ENCODE measurements around the gene ARHGAP44.

Gene ARHGAP44

GRCh38 chr17:12789481-12790248, at the start of gene ARHGAP44:
ARHGAP44 (plus strand) TSS chr17:12789498; CDS start chr17:12789839, 341 bp downstream.
- H3K4me1 ChIP-seq (ENCODE audit: control insufficient read depth in 2 of 2, insufficient read depth in 2 of 2, low read length in 2 of 2), result peaks cover 12 to 20% of the 10 kb centered on the region in 2 donors
- no peaks in the 10 kb centered on the region for H3K27me3 ChIP-seq (ENCODE audit: control insufficient read depth in 2 of 2, insufficient read depth in 2 of 2, low read length in 2 of 2)
- peak within 1 kb of the TSS; percentile 53 to 65 for H3K27ac ChIP-seq (ENCODE audit: low read depth in 2 of 2, low read length in 2 of 2)
- H3K9me3 ChIP-seq (ENCODE audit: control insufficient read depth in 2 of 2, low read length in 2 of 2), result no peaks in the 10 kb centered on the region
- no peaks in the 10 kb centered on the region for H3K36me3 ChIP-seq (ENCODE audit: control insufficient read depth in 2 of 2, insufficient read depth in 2 of 2, low read length in 2 of 2)
- peak within 1 kb of the TSS; percentile 58 to 77 for H3K9ac ChIP-seq (ENCODE audit: low read depth in 1 of 2, low read length in 2 of 2)
- peak within 1 kb of the TSS; percentile 82 to 84 for H3K4me3 ChIP-seq (ENCODE audit: low read length in 2 of 2)

GRCh38 chr17:12739500-12739899, 49.8 kb upstream of the ARHGAP44 start:
- Histone ChIP-seq H3K9me3 (ENCODE audit: control insufficient read depth in 2 of 2, low read length in 2 of 2) (no peaks in the 10 kb centered on the region), H3K4me1 (ENCODE audit: control insufficient read depth in 2 of 2, insufficient read depth in 2 of 2, low read length in 2 of 2) (peaks cover 7 to 8% of the 10 kb centered on the region in 2 donors), H3K27me3 (ENCODE audit: control insufficient read depth in 2 of 2, insufficient read depth in 2 of 2, low read length in 2 of 2) (no peaks in the 10 kb centered on the region), H3K9ac (ENCODE audit: low read depth in 1 of 2, low read length in 2 of 2) (no peak overlapping the region), H3K27ac (ENCODE audit: low read depth in 2 of 2, low read length in 2 of 2) (no peak overlapping the region), H3K4me3 (ENCODE audit: low read length in 2 of 2) (no peak overlapping the region), H3K36me3 (ENCODE audit: control insufficient read depth in 2 of 2, insufficient read depth in 2 of 2, low read length in 2 of 2) (no peaks in the 10 kb centered on the region)

- Histone ChIP-seq H3K36me3 (ENCODE audit: control insufficient read depth in 2 of 2, insufficient read depth in 2 of 2, low read length in 2 of 2) (no peaks in the 10 kb centered on the region), H3K27me3 (ENCODE audit: control insufficient read depth in 2 of 2, insufficient read depth in 2 of 2, low read length in 2 of 2) (no peaks in the 10 kb centered on the region), H3K9ac (ENCODE audit: low read depth in 1 of 2, low read length in 2 of 2) (no peak overlapping the region), H3K27ac (ENCODE audit: low read depth in 2 of 2, low read length in 2 of 2) (no peak overlapping the region), H3K4me1 (ENCODE audit: control insufficient read depth in 2 of 2, insufficient read depth in 2 of 2, low read length in 2 of 2) (peaks cover 7 to 8% of the 10 kb centered on the region in 2 donors), H3K9me3 (ENCODE audit: control insufficient read depth in 2 of 2, low read length in 2 of 2) (no peaks in the 10 kb centered on the region), H3K4me3 (ENCODE audit: low read length in 2 of 2) (no peak overlapping the region)
Observed at GRCh38 chr17:12743046-12743445, 46.3 kb upstream of the ARHGAP44 start.

GRCh38 chr17:12744298-12744697, 45.0 kb upstream of the ARHGAP44 start:
- Histone ChIP-seq H3K9me3 (ENCODE audit: control insufficient read depth in 2 of 2, low read length in 2 of 2) (no peaks in the 10 kb centered on the region), H3K36me3 (ENCODE audit: control insufficient read depth in 2 of 2, insufficient read depth in 2 of 2, low read length in 2 of 2) (no peaks in the 10 kb centered on the region), H3K4me1 (ENCODE audit: control insufficient read depth in 2 of 2, insufficient read depth in 2 of 2, low read length in 2 of 2) (peaks cover 7 to 8% of the 10 kb centered on the region in 2 donors), H3K9ac (ENCODE audit: low read depth in 1 of 2, low read length in 2 of 2) (no peak overlapping the region), H3K27me3 (ENCODE audit: control insufficient read depth in 2 of 2, insufficient read depth in 2 of 2, low read length in 2 of 2) (no peaks in the 10 kb centered on the region), H3K4me3 (ENCODE audit: low read length in 2 of 2) (no peak overlapping the region), H3K27ac (ENCODE audit: low read depth in 2 of 2, low read length in 2 of 2) (no peak overlapping the region)

- H3K36me3 ChIP-seq (ENCODE audit: control insufficient read depth in 2 of 2, insufficient read depth in 2 of 2, low read length in 2 of 2), result no peaks in the 10 kb centered on the region
- H3K27ac ChIP-seq (ENCODE audit: low read depth in 2 of 2, low read length in 2 of 2), result no peak overlapping the region
- no peak overlapping the region for H3K9ac ChIP-seq (ENCODE audit: low read depth in 1 of 2, low read length in 2 of 2)
- no peaks in the 10 kb centered on the region for H3K27me3 ChIP-seq (ENCODE audit: control insufficient read depth in 2 of 2, insufficient read depth in 2 of 2, low read length in 2 of 2)
- peaks cover 7 to 8% of the 10 kb centered on the region in 2 donors for H3K4me1 ChIP-seq (ENCODE audit: control insufficient read depth in 2 of 2, insufficient read depth in 2 of 2, low read length in 2 of 2)
- H3K4me3 ChIP-seq (ENCODE audit: low read length in 2 of 2), result no peak overlapping the region
- H3K9me3 ChIP-seq (ENCODE audit: control insufficient read depth in 2 of 2, low read length in 2 of 2), result no peaks in the 10 kb centered on the region
Observed at GRCh38 chr17:12744786-12745185, 44.5 kb upstream of the ARHGAP44 start.

GRCh38 chr17:12745486-12745885, 43.8 kb upstream of the ARHGAP44 start:
- Histone ChIP-seq H3K27ac (ENCODE audit: low read depth in 2 of 2, low read length in 2 of 2) (no peak overlapping the region), H3K4me3 (ENCODE audit: low read length in 2 of 2) (no peak overlapping the region), H3K36me3 (ENCODE audit: control insufficient read depth in 2 of 2, insufficient read depth in 2 of 2, low read length in 2 of 2) (no peaks in the 10 kb centered on the region), H3K9me3 (ENCODE audit: control insufficient read depth in 2 of 2, low read length in 2 of 2) (no peaks in the 10 kb centered on the region), H3K4me1 (ENCODE audit: control insufficient read depth in 2 of 2, insufficient read depth in 2 of 2, low read length in 2 of 2) (peaks cover 7 to 8% of the 10 kb centered on the region in 2 donors), H3K27me3 (ENCODE audit: control insufficient read depth in 2 of 2, insufficient read depth in 2 of 2, low read length in 2 of 2) (no peaks in the 10 kb centered on the region), H3K9ac (ENCODE audit: low read depth in 1 of 2, low read length in 2 of 2) (no peak overlapping the region)

- H3K9ac ChIP-seq (ENCODE audit: low read depth in 1 of 2, low read length in 2 of 2), result no peak overlapping the region
- H3K9me3 ChIP-seq (ENCODE audit: control insufficient read depth in 2 of 2, low read length in 2 of 2), result no peaks in the 10 kb centered on the region
- H3K27ac ChIP-seq (ENCODE audit: low read depth in 2 of 2, low read length in 2 of 2), result no peak overlapping the region
- no peaks in the 10 kb centered on the region for H3K36me3 ChIP-seq (ENCODE audit: control insufficient read depth in 2 of 2, insufficient read depth in 2 of 2, low read length in 2 of 2)
- H3K27me3 ChIP-seq (ENCODE audit: control insufficient read depth in 2 of 2, insufficient read depth in 2 of 2, low read length in 2 of 2), result no peaks in the 10 kb centered on the region
- no peak overlapping the region for H3K4me3 ChIP-seq (ENCODE audit: low read length in 2 of 2)
- H3K4me1 ChIP-seq (ENCODE audit: control insufficient read depth in 2 of 2, insufficient read depth in 2 of 2, low read length in 2 of 2), result no peaks in the 10 kb centered on the region
Observed at GRCh38 chr17:12756786-12757185, 32.5 kb upstream of the ARHGAP44 start.

GRCh38 chr17:12759090-12759489, 30.2 kb upstream of the ARHGAP44 start:
- Histone ChIP-seq H3K4me3 (ENCODE audit: low read length in 2 of 2) (no peak overlapping the region), H3K27ac (ENCODE audit: low read depth in 2 of 2, low read length in 2 of 2) (no peak overlapping the region), H3K36me3 (ENCODE audit: control insufficient read depth in 2 of 2, insufficient read depth in 2 of 2, low read length in 2 of 2) (no peaks in the 10 kb centered on the region), H3K9me3 (ENCODE audit: control insufficient read depth in 2 of 2, low read length in 2 of 2) (no peaks in the 10 kb centered on the region), H3K4me1 (ENCODE audit: control insufficient read depth in 2 of 2, insufficient read depth in 2 of 2, low read length in 2 of 2) (no peaks in the 10 kb centered on the region), H3K27me3 (ENCODE audit: control insufficient read depth in 2 of 2, insufficient read depth in 2 of 2, low read length in 2 of 2) (no peaks in the 10 kb centered on the region), H3K9ac (ENCODE audit: low read depth in 1 of 2, low read length in 2 of 2) (no peak overlapping the region)

GRCh38 chr17:12765548-12765947, 23.8 kb upstream of the ARHGAP44 start:
- H3K36me3 ChIP-seq (ENCODE audit: control insufficient read depth in 2 of 2, insufficient read depth in 2 of 2, low read length in 2 of 2), result no peaks in the 10 kb centered on the region
- H3K27ac ChIP-seq (ENCODE audit: low read depth in 2 of 2, low read length in 2 of 2), result no peak overlapping the region
- no peak overlapping the region for H3K4me3 ChIP-seq (ENCODE audit: low read length in 2 of 2)
- no peaks in the 10 kb centered on the region for H3K27me3 ChIP-seq (ENCODE audit: control insufficient read depth in 2 of 2, insufficient read depth in 2 of 2, low read length in 2 of 2)
- H3K9ac ChIP-seq (ENCODE audit: low read depth in 1 of 2, low read length in 2 of 2), result no peak overlapping the region
- H3K4me1 ChIP-seq (ENCODE audit: control insufficient read depth in 2 of 2, insufficient read depth in 2 of 2, low read length in 2 of 2), result no peaks in the 10 kb centered on the region
- H3K9me3 ChIP-seq (ENCODE audit: control insufficient read depth in 2 of 2, low read length in 2 of 2), result no peaks in the 10 kb centered on the region

GRCh38 chr17:12768255-12768654, 21.0 kb upstream of the ARHGAP44 start:
- no peaks in the 10 kb centered on the region for H3K9me3 ChIP-seq (ENCODE audit: control insufficient read depth in 2 of 2, low read length in 2 of 2)
- no peaks in the 10 kb centered on the region for H3K4me1 ChIP-seq (ENCODE audit: control insufficient read depth in 2 of 2, insufficient read depth in 2 of 2, low read length in 2 of 2)
- H3K36me3 ChIP-seq (ENCODE audit: control insufficient read depth in 2 of 2, insufficient read depth in 2 of 2, low read length in 2 of 2), result no peaks in the 10 kb centered on the region
- H3K9ac ChIP-seq (ENCODE audit: low read depth in 1 of 2, low read length in 2 of 2), result no peak overlapping the region
- no peak overlapping the region for H3K4me3 ChIP-seq (ENCODE audit: low read length in 2 of 2)
- H3K27me3 ChIP-seq (ENCODE audit: control insufficient read depth in 2 of 2, insufficient read depth in 2 of 2, low read length in 2 of 2), result no peaks in the 10 kb centered on the region
- no peak overlapping the region for H3K27ac ChIP-seq (ENCODE audit: low read depth in 2 of 2, low read length in 2 of 2)
